Activated CD4-positive, alpha-beta T cell treated with anti-CD3 and anti-CD28 coated beads, Interleukin-2, amount 10 ng/mL, durations not matched to agents 7 days and 5 days (primary cell): Measurements from ENCODE around the gene PAX8. TPM values are rescaled to one million over a fixed set of nuclear protein-coding genes. Genes with fewer than 3 reads are reported as not detected.

Experiments
- CTCF ChIA-PET: fragments of 350-600 bp; sonication (Branson Sonifier 250); formaldehyde crosslinking; loops from one replicate; lab custom pipeline; 2021; ENCODE audit warnings: antibody characterized with exemption; lab: Charles Lee
- POLR2A ChIA-PET: fragments of 350-600 bp; sonication (Branson Sonifier 250); formaldehyde crosslinking; loops from one replicate; lab custom pipeline; 2021; ENCODE audit warnings: antibody characterized with exemption; lab: Charles Lee
- DNase-seq: peaks from one replicate; pipeline ENCODE4 v3.0.0-alpha.2; 2020
- H3K27ac Mint-ChIP-seq: one replicate; pipeline ENCODE4 v1.8.0; 2021; ENCODE audit warnings: mild to moderate bottlenecking, moderate library complexity, mixed read lengths
- H3K27me3 Mint-ChIP-seq: one replicate; pipeline ENCODE4 v1.8.0; 2021; ENCODE audit warnings: mixed read lengths
- H3K36me3 Mint-ChIP-seq: one replicate; pipeline ENCODE4 v1.8.0; 2021; ENCODE audit warnings: low read depth, mixed read lengths
- H3K4me1 Mint-ChIP-seq: one replicate; pipeline ENCODE4 v1.8.0; 2021; ENCODE audit warnings: mixed read lengths
- H3K4me3 Mint-ChIP-seq: one replicate; pipeline ENCODE4 v1.8.0; 2021; ENCODE audit warnings: mild to moderate bottlenecking, moderate library complexity, mixed read lengths
- H3K9me3 Mint-ChIP-seq: one replicate; pipeline ENCODE4 v1.8.0; 2021; ENCODE audit warnings: mixed read lengths
- total RNA-seq, 2 experiments: library from RNA; stranded (reverse); gene quantifications; one replicate each; pipeline ENCODE4 v1.2.3, GENCODE V29; 2021

Gene PAX8
- total RNA-seq, 2 experiments from 2014 or later: 0.69 to 0.74 TPM

DNA sequence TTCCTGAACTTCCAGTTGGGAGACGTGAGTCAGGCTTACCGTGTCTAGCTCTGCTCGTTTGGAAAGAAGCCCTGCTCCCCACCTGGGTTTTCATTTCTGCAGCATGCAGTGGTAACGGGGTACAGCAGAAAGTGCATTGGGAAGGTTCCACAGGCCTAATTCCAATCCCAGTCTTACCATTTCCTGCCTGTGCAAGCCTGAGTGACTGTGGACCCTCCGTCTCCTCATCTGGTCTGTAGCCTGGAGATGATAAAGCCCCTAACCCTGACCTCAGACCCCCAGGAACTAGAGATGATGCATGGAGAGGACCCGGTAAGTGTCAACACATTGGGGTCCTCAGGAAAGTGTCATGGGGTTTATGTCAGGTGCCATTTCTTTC lies 110.8 kb downstream of the PAX8 start:
- Mint-ChIP-seq H3K27ac (peak overlapping the region; percentile 90), H3K27me3 (no peaks in the 10 kb centered on the region), H3K4me1 (peaks cover 71% of the 10 kb centered on the region), H3K9me3 (peaks cover 7% of the 10 kb centered on the region), H3K36me3 (peaks cover 27% of the 10 kb centered on the region), H3K4me3 (peak overlapping the region; percentile 37)
- POLR2A ChIA-PET: no interaction called here
- DNase-seq: no peak
- CTCF ChIA-PET: interaction anchor here (1.2 to 1.5 kb wide), 3 partner anchors 10 to 36 kb away, joined by 3 to 6 read pairs (median 4); no protein-coding TSS in a partner anchor

- Mint-ChIP-seq H3K4me1 (peaks cover 71% of the 10 kb centered on the region), H3K27me3 (no peaks in the 10 kb centered on the region), H3K4me3 (peak overlapping the region; percentile 11), H3K36me3 (peaks cover 24% of the 10 kb centered on the region), H3K9me3 (peaks cover 7% of the 10 kb centered on the region), H3K27ac (peak overlapping the region; percentile 90)
- ChIA-PET POLR2A (no interaction called here), CTCF (interaction anchor here (0.6 to 1.5 kb wide), 4 partner anchors 9 to 37 kb away, joined by 3 to 6 read pairs (median 4); no protein-coding TSS in a partner anchor)
- DNase-seq: peak; percentile 43
Measured at GRCh38 chr2:113167115-113167932, 111.4 kb downstream of the PAX8 start.

DNA sequence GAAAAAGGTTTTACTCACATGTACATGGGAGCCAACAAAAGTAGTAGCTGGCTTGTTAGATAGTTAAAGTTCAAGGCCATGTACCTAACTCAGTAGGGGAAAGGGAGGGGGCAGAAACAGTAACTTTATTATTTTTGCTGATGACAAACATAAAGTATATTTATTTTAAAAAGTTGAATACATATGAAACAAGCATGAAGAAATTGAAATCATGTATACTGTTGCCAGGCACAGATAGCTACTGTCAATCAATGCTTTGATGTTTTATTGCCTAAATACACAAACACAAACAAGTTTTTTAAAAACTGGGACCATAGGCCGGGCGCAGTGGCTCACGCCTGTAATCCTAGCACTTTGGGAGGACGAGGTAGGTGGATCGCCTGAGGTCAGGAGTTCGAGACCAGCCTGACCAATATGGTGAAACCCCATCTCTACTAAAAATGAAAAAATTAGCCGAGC lies 112.5 kb downstream of the PAX8 start:
- H3K36me3 Mint-ChIP-seq: peaks cover 15% of the 10 kb centered on the region
- H3K9me3 Mint-ChIP-seq: peaks cover 7% of the 10 kb centered on the region
- peaks cover 60% of the 10 kb centered on the region for H3K4me1 Mint-ChIP-seq
- peak overlapping the region; percentile 90 for H3K27ac Mint-ChIP-seq
- POLR2A ChIA-PET: interaction anchor here (0.7 kb wide), 1 partner anchor 8 kb away, joined by 4 read pairs; no protein-coding TSS in a partner anchor
- H3K4me3 Mint-ChIP-seq: no peak overlapping the region
- H3K27me3 Mint-ChIP-seq: no peaks in the 10 kb centered on the region
- CTCF ChIA-PET: interaction anchor here (0.8 to 1.6 kb wide), 4 partner anchors 8 to 40 kb away, joined by 3 to 10 read pairs (median 4); partner anchors contain the start of gene PSD4
- DNase-seq: no peak

Other genes starting within 250 kb of the PAX8 start
- not detected for gene IL36B, start 226.1 kb downstream of the PAX8 start, total RNA-seq
- gene IL36RN, start 219.7 kb downstream of the PAX8 start, total RNA-seq: not detected
- gene IL1F10, start 211.0 kb downstream of the PAX8 start, total RNA-seq: not detected
- gene IL1RN, start 151.3 kb downstream of the PAX8 start, total RNA-seq: under 1 TPM; 0.37 to 0.48 TPM
- 100 to 1,000 TPM; 329 to 335 TPM for gene PSD4, start 105.0 kb downstream of the PAX8 start, total RNA-seq
- gene ZNG1B, start 158.8 kb upstream of the PAX8 start, total RNA-seq: 10 to 100 TPM; 34.6 to 40.0 TPM
- gene FOXD4L1, start 219.7 kb upstream of the PAX8 start, total RNA-seq: under 1 TPM; 0.15 to 0.25 TPM